ENCODE results near the gene INKA2.

DNA sequence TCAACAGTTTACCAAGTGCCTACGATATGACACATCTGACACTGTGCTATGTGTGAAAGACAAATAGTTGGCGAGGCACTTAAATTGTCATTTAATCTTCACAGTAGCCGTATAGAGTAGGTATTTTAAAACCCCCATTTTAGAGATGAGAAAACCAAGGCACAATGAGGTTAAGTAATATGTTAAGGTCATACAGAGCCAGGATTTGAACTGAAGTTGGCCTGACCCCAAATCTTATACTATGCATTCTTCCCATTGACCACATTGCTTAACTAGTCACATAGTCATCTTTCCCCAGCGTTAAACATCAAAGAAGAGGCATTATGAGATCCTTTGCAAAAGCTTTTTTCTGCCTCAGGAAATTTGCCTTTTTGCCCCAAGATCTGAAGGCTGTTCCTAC is 3.9 kb downstream of the INKA2 start:
- TF ChIP-seq, protein P1, sequence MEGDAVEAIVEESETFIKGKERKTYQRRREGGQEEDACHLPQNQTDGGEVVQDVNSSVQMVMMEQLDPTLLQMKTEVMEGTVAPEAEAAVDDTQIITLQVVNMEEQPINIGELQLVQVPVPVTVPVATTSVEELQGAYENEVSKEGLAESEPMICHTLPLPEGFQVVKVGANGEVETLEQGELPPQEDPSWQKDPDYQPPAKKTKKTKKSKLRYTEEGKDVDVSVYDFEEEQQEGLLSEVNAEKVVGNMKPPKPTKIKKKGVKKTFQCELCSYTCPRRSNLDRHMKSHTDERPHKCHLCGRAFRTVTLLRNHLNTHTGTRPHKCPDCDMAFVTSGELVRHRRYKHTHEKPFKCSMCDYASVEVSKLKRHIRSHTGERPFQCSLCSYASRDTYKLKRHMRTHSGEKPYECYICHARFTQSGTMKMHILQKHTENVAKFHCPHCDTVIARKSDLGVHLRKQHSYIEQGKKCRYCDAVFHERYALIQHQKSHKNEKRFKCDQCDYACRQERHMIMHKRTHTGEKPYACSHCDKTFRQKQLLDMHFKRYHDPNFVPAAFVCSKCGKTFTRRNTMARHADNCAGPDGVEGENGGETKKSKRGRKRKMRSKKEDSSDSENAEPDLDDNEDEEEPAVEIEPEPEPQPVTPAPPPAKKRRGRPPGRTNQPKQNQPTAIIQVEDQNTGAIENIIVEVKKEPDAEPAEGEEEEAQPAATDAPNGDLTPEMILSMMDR (IDR thresholded peaks at IDR 0.05): no peak
- no peak for TF ChIP-seq POLR2A (IDR thresholded peaks at IDR 0.05)
- TF ChIP-seq POLR2AphosphoS5 (IDR thresholded peaks at IDR 0.05): no peak
- TF ChIP-seq EP300 (IDR thresholded peaks at IDR 0.05): no peak
